ENCODE results near the gene NT5DC4. TPM values are rescaled to one million over a fixed set of nuclear protein-coding genes. Genes with fewer than 3 reads are reported as not detected.

The NT5DC4 gene
- total RNA-seq, 1 experiment from 2014 or later: 0.22 TPM

DNA sequence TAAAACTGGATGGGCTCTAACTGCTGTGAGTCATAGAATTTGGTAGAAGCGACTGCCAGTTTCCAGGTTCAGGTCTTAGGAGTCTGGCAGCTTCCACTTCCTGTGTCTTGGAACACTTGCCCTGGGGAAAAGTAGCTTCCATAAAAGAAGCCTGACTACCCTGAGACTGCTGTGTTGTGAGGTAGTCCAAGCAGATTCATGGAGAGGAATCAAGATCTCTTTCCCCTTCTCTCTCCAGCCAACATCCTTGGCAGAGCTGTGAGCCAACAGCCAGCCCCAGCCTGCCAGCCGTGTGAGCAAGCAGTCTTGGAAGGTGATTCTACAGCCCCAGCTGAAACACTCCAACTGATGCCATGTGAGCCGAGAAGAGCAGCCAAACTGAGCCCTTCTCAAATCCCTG is 41.3 kb upstream of the NT5DC4 start:
- intact Hi-C loops (cut with micrococcal nuclease): no loop called here
- no TSS peak for BruUV-seq (replicated peaks)
- CTCF ChIA-PET: interaction anchor here (3.5 kb wide), 1 partner anchor 11 kb away, joined by 14 read pairs; no protein-coding TSS in a partner anchor

DNA sequence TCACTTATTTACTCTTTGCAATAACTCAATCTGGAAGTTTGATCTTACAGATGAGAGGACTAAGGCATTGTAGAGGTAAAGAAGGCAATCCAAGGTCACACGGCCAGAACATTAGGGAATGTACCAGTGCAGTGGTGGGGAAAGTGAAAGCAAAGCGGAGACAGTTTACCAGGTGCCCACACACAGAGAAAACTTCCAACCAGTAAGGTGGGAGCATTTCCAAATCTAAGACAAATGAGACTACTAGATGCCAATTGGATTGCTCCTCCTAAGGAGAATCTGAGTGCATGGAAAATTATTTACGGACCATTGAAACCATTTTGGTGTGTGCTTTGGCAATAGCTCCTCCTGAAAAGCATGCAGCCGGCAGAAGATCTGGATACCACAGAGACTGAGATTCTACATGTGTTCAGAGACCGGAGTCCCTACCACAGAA is 40.1 kb upstream of the NT5DC4 start:
- ChIA-PET CTCF (interaction anchor here (3.5 kb wide), 1 partner anchor 10 kb away, joined by 14 read pairs; no protein-coding TSS in a partner anchor), RAD21 (ENCODE audit: low non-redundant PET in 1 of 2, low total read pairs in 2 of 2, uncharacterized antibody in 2 of 2, unreplicated experiment in 2 of 2) (no interaction called here), POLR2A (interaction anchor here (1.7 kb wide), 1 partner anchor 17 kb away, joined by 3 read pairs; no protein-coding TSS in a partner anchor)
- H3K27me3 ChIP-seq (ENCODE audit: insufficient read depth, low read length): no peaks in the 10 kb centered on the region
- ATAC-seq (no peak), DNase-seq (ENCODE audit: low read depth, low spot score) (no peak)
- no peak overlapping the region for H3K9ac ChIP-seq (ENCODE audit: low read length)
- peaks cover 0 to 8% of the 10 kb centered on the region in 2 experiments; a peak in 1 of 4 replicates for H3K4me1 ChIP-seq (ENCODE audit: control insufficient read depth in 1 of 2, insufficient read depth in 2 of 2, low read length in 2 of 2)
- H3K4me3 ChIP-seq (replicated peaks in 1 of 2; ENCODE audit: low read depth in 1 of 2, low read length in 2 of 2): no peak overlapping the region
- H3K9me3 ChIP-seq (ENCODE audit: control insufficient read depth in 1 of 2, insufficient read depth in 1 of 2, low read depth in 1 of 2, low read length in 2 of 2): no peaks in the 10 kb centered on the region
- H3K4me2 ChIP-seq (ENCODE audit: low read length): no peak overlapping the region
- no peaks in the 10 kb centered on the region for H4K20me1 ChIP-seq (ENCODE audit: insufficient read depth)
- no peak overlapping the region for H2AFZ ChIP-seq (ENCODE audit: low read depth, low read length, poor library complexity, severe bottlenecking)
- H3K79me2 ChIP-seq (ENCODE audit: insufficient read depth, low read length): no peaks in the 10 kb centered on the region
- H3K27ac ChIP-seq (ENCODE audit: low read depth, low read length): no peak overlapping the region
- TF ChIP-seq EZH2 (IDR thresholded peaks at IDR 0.05): no peak
- TF ChIP-seq FOSL1 (IDR thresholded peaks at IDR 0.05; ENCODE audit: low read depth): no peak
- no peak for TF ChIP-seq ZFX (IDR thresholded peaks at IDR 0.05)
- no peak for TF ChIP-seq ELF1 (IDR thresholded peaks at IDR 0.05; ENCODE audit: borderline replicate concordance, low read depth)
- TF ChIP-seq, protein P1, sequence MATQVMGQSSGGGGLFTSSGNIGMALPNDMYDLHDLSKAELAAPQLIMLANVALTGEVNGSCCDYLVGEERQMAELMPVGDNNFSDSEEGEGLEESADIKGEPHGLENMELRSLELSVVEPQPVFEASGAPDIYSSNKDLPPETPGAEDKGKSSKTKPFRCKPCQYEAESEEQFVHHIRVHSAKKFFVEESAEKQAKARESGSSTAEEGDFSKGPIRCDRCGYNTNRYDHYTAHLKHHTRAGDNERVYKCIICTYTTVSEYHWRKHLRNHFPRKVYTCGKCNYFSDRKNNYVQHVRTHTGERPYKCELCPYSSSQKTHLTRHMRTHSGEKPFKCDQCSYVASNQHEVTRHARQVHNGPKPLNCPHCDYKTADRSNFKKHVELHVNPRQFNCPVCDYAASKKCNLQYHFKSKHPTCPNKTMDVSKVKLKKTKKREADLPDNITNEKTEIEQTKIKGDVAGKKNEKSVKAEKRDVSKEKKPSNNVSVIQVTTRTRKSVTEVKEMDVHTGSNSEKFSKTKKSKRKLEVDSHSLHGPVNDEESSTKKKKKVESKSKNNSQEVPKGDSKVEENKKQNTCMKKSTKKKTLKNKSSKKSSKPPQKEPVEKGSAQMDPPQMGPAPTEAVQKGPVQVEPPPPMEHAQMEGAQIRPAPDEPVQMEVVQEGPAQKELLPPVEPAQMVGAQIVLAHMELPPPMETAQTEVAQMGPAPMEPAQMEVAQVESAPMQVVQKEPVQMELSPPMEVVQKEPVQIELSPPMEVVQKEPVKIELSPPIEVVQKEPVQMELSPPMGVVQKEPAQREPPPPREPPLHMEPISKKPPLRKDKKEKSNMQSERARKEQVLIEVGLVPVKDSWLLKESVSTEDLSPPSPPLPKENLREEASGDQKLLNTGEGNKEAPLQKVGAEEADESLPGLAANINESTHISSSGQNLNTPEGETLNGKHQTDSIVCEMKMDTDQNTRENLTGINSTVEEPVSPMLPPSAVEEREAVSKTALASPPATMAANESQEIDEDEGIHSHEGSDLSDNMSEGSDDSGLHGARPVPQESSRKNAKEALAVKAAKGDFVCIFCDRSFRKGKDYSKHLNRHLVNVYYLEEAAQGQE (IDR thresholded peaks at IDR 0.05; ENCODE audit: low read depth): no peak
- TF ChIP-seq POLR2AphosphoS5 (IDR thresholded peaks at IDR 0.05; ENCODE audit: low read depth, low read length): no peak
- TF ChIP-seq CBX3 (IDR thresholded peaks at IDR 0.05; ENCODE audit: low read depth): no peak
- TF ChIP-seq, protein P2, sequence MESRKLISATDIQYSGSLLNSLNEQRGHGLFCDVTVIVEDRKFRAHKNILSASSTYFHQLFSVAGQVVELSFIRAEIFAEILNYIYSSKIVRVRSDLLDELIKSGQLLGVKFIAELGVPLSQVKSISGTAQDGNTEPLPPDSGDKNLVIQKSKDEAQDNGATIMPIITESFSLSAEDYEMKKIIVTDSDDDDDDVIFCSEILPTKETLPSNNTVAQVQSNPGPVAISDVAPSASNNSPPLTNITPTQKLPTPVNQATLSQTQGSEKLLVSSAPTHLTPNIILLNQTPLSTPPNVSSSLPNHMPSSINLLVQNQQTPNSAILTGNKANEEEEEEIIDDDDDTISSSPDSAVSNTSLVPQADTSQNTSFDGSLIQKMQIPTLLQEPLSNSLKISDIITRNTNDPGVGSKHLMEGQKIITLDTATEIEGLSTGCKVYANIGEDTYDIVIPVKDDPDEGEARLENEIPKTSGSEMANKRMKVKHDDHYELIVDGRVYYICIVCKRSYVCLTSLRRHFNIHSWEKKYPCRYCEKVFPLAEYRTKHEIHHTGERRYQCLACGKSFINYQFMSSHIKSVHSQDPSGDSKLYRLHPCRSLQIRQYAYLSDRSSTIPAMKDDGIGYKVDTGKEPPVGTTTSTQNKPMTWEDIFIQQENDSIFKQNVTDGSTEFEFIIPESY (IDR thresholded peaks at IDR 0.05; ENCODE audit: extremely low read depth, insufficient replicate concordance, low read length): no peak
- intact Hi-C loops (cut with micrococcal nuclease): no loop called here
- H3K9me2 ChIP-seq (ENCODE audit: insufficient read depth): no peaks in the 10 kb centered on the region
- BruUV-seq (replicated peaks): no TSS peak
- no peaks in the 10 kb centered on the region for H3K36me3 ChIP-seq (ENCODE audit: control insufficient read depth in 1 of 2, insufficient read depth in 2 of 2, low read length in 2 of 2)

More for the DNA sequence above, 41.3 kb upstream of the NT5DC4 start:
- Histone ChIP-seq H3K9ac (ENCODE audit: low read length) (no peak overlapping the region), H3K27ac (ENCODE audit: low read depth, low read length) (no peak overlapping the region), H2AFZ (ENCODE audit: low read depth, low read length, poor library complexity, severe bottlenecking) (no peak overlapping the region), H3K9me3 (ENCODE audit: control insufficient read depth in 1 of 2, insufficient read depth in 1 of 2, low read depth in 1 of 2, low read length in 2 of 2) (no peaks in the 10 kb centered on the region), H3K79me2 (ENCODE audit: insufficient read depth, low read length) (no peaks in the 10 kb centered on the region), H3K27me3 (ENCODE audit: insufficient read depth, low read length) (no peaks in the 10 kb centered on the region), H3K4me1 (ENCODE audit: control insufficient read depth in 1 of 2, insufficient read depth in 2 of 2, low read length in 2 of 2) (peaks cover 0 to 8% of the 10 kb centered on the region in 2 experiments; a peak in 1 of 4 replicates), H3K4me2 (ENCODE audit: low read length) (no peak overlapping the region), H4K20me1 (ENCODE audit: insufficient read depth) (no peaks in the 10 kb centered on the region), H3K9me2 (ENCODE audit: insufficient read depth) (no peaks in the 10 kb centered on the region), H3K4me3 (replicated peaks in 1 of 2; ENCODE audit: low read depth in 1 of 2, low read length in 2 of 2) (no peak overlapping the region), H3K36me3 (ENCODE audit: control insufficient read depth in 1 of 2, insufficient read depth in 2 of 2, low read length in 2 of 2) (no peaks in the 10 kb centered on the region)
- no peak for DNase-seq (ENCODE audit: low read depth, low spot score)
- TF ChIP-seq, protein P3, sequence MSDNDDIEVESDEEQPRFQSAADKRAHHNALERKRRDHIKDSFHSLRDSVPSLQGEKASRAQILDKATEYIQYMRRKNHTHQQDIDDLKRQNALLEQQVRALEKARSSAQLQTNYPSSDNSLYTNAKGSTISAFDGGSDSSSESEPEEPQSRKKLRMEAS (IDR thresholded peaks at IDR 0.05): no peak
- TF ChIP-seq POLR2A (IDR thresholded peaks at IDR 0.05; ENCODE audit: borderline replicate concordance, extremely low read depth, insufficient read depth, insufficient read length) (no peak), TCF7L2 (IDR thresholded peaks at IDR 0.05; ENCODE audit: borderline replicate concordance, extremely low read depth, insufficient read depth, insufficient read length) (no peak), EZH2 (IDR thresholded peaks at IDR 0.05) (no peak)
- ATAC-seq: no peak
- ChIA-PET RAD21 (ENCODE audit: low non-redundant PET in 1 of 2, low total read pairs in 2 of 2, uncharacterized antibody in 2 of 2, unreplicated experiment in 2 of 2) (no interaction called here), POLR2A (interaction anchor here (1.7 kb wide), 1 partner anchor 15 kb away, joined by 3 read pairs; no protein-coding TSS in a partner anchor)
